SU-DHL-6 (cell line): ENCODE data around the gene OSGIN1.

Experiments
- H2AFZ ChIP-seq: fragments of 200-600 bp; sonication (generic); 2 replicates; pipeline ENCODE4 v1.6.1; 2014; ENCODE audit warnings: low read depth, mild to moderate bottlenecking, moderate library complexity, mixed read lengths, antibody characterized with exemption, low read length; ENCODE audit not compliant: severe bottlenecking
- H3F3A ChIP-seq: fragments of 200-600 bp; shearing (Covaris generic); 2 replicates; pipeline ENCODE4 v1.6.0; 2016; ENCODE audit warnings: antibody characterized with exemption, mild to moderate bottlenecking; ENCODE audit not compliant: insufficient read depth
- H3K27ac ChIP-seq: fragments of 200-600 bp; sonication (generic); 2 replicates; pipeline ENCODE4 v1.5.1; 2016; ENCODE audit warnings: low read depth, mild to moderate bottlenecking, low read length, moderate library complexity, mixed read lengths
- H3K27me3 ChIP-seq: fragments of 200-600 bp; sonication (generic), shearing (Covaris generic); 2 replicates; pipeline ENCODE4 v1.6.0; 2014; ENCODE audit warnings: mild to moderate bottlenecking, low read length
- H3K36me3 ChIP-seq: fragments of 200-600 bp; sonication (generic); 2 replicates; pipeline ENCODE4 v1.6.1; 2014; ENCODE audit warnings: mild to moderate bottlenecking, low read length, mixed read lengths
- H3K4me2 ChIP-seq: fragments of 300-600, 200-600 bp; shearing (Covaris generic), sonication (generic); 2 replicates; pipeline ENCODE4 v1.6.0; 2014; ENCODE audit warnings: low read length, low read depth, mild to moderate bottlenecking; ENCODE audit not compliant: poor library complexity, severe bottlenecking
- H3K4me3 ChIP-seq: fragments of 200-600 bp; sonication (generic); 2 replicates; pipeline ENCODE4 v1.5.1; 2014; ENCODE audit warnings: antibody characterized with exemption, low read length, mild to moderate bottlenecking, mixed read lengths; ENCODE audit not compliant: insufficient read depth, poor library complexity, severe bottlenecking
- H3K79me2 ChIP-seq: fragments of 200-600 bp; sonication (generic); 2 replicates; pipeline ENCODE4 v1.6.1; 2014; ENCODE audit warnings: mild to moderate bottlenecking, low read length, moderate library complexity; ENCODE audit not compliant: insufficient read depth
- H3K9ac ChIP-seq: fragments of 200-600 bp; sonication (generic); 2 replicates; pipeline ENCODE4 v1.7.0; 2014; ENCODE audit warnings: mild to moderate bottlenecking, low read length
- H3K9me2 ChIP-seq: fragments of 200-600 bp; sonication (generic); replicated peaks from 2 replicates; pipeline ENCODE4 v1.6.1; 2014; ENCODE audit warnings: low read length; ENCODE audit not compliant: insufficient read depth
- H3K9me3 ChIP-seq: fragments of 200-600 bp; sonication (generic); 2 replicates; pipeline ENCODE4 v1.6.1; 2014; ENCODE audit warnings: low read length, mixed read lengths; ENCODE audit not compliant: insufficient read depth
- H4K20me1 ChIP-seq: fragments of 200-600 bp; sonication (generic); 2 replicates; pipeline ENCODE4 v1.6.1; 2014; ENCODE audit warnings: low read depth, mild to moderate bottlenecking, antibody characterized with exemption, low read length, moderate library complexity, mixed read lengths
- EZH2phosphoT487 ChIP-seq: fragments of 200-600 bp; sonication (generic), shearing (Covaris generic); conservative IDR thresholded peaks from 2 replicates; pipeline ENCODE4 v1.6.1; 2018; ENCODE audit warnings: mild to moderate bottlenecking, antibody characterized with exemption, low read length, moderate library complexity, mixed read lengths
- TF ChIP-seq, protein P1 (sequence below): fragments of 200-600 bp; sonication (generic); IDR thresholded peaks from one replicate; pipeline ENCODE4 v1.5.1; 2017; ENCODE audit warnings: antibody characterized with exemption, mild to moderate bottlenecking, low read length, moderate library complexity; ENCODE audit not compliant: insufficient read depth, poor library complexity, severe bottlenecking

OSGIN1 gene

DNA sequence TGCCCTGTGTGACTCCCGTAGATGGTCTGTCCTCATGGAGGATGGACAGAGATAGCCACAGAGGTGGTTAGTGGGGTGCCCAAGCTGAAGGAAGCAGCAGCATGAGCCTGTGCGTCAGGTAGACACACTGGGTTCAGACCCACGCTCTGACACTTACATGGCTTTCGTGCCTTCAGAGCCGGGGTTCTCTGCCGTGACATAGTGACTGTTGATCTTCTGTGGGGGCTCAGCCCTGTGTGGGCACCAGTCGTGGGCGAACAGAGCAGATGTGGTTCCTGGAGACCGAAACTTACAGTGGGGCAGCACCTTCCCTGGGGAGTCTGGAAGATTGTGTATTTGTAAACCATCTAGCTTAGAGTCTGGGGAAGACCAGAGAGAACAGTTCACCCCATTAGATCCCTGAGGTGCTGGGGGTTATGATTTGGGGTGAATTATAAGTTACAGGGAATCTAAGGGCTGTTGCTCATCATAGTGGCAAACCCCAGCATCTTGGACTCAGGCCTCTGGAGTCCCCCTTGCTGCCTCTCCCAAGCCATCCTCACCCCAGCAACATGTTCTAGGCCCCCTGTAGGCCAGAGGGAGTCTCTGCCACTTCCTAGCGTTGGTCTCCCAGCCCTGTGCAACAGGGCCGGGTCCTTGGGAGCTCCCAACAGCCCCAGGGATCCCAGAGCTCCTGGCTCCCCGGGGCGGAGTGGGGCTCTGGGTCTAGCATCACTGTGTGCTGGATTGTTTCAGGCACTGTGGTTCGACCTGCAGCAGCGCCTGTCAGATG lies 43.6 kb downstream of the OSGIN1 start:
- Histone ChIP-seq H3K9ac (no peak overlapping the region), H3K27me3 (no peaks in the 10 kb centered on the region), H3K4me3 (no peak overlapping the region), H3K36me3 (no peaks in the 10 kb centered on the region), H3K4me2 (no peak overlapping the region), H3K9me3 (no peaks in the 10 kb centered on the region), H3F3A (no peaks in the 10 kb centered on the region), H3K79me2 (no peaks in the 10 kb centered on the region), H3K9me2 (no peaks in the 10 kb centered on the region), H3K27ac (no peak overlapping the region), H2AFZ (no peak overlapping the region), H4K20me1 (no peaks in the 10 kb centered on the region)
- TF ChIP-seq EZH2phosphoT487 = no peak
- TF ChIP-seq, protein P1, sequence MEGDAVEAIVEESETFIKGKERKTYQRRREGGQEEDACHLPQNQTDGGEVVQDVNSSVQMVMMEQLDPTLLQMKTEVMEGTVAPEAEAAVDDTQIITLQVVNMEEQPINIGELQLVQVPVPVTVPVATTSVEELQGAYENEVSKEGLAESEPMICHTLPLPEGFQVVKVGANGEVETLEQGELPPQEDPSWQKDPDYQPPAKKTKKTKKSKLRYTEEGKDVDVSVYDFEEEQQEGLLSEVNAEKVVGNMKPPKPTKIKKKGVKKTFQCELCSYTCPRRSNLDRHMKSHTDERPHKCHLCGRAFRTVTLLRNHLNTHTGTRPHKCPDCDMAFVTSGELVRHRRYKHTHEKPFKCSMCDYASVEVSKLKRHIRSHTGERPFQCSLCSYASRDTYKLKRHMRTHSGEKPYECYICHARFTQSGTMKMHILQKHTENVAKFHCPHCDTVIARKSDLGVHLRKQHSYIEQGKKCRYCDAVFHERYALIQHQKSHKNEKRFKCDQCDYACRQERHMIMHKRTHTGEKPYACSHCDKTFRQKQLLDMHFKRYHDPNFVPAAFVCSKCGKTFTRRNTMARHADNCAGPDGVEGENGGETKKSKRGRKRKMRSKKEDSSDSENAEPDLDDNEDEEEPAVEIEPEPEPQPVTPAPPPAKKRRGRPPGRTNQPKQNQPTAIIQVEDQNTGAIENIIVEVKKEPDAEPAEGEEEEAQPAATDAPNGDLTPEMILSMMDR = no peak

GRCh38 chr16:83998091-83998490 lies 45.1 kb downstream of the OSGIN1 start:
- Histone ChIP-seq H3K79me2 (no peaks in the 10 kb centered on the region), H3K27me3 (no peaks in the 10 kb centered on the region), H4K20me1 (no peaks in the 10 kb centered on the region), H3K9me2 (no peaks in the 10 kb centered on the region), H3K36me3 (no peaks in the 10 kb centered on the region), H2AFZ (no peak overlapping the region), H3K4me2 (no peak overlapping the region), H3K9me3 (no peaks in the 10 kb centered on the region), H3F3A (no peaks in the 10 kb centered on the region), H3K4me3 (no peak overlapping the region), H3K27ac (no peak overlapping the region), H3K9ac (no peak overlapping the region)
- TF ChIP-seq, protein P1 = no peak
- TF ChIP-seq EZH2phosphoT487 = no peak

- Histone ChIP-seq H3K4me3 (no peak overlapping the region), H3F3A (no peaks in the 10 kb centered on the region), H4K20me1 (no peaks in the 10 kb centered on the region), H3K27me3 (no peaks in the 10 kb centered on the region), H3K36me3 (no peaks in the 10 kb centered on the region), H3K9ac (no peak overlapping the region), H3K9me3 (no peaks in the 10 kb centered on the region), H3K9me2 (no peaks in the 10 kb centered on the region), H3K27ac (no peak overlapping the region), H3K4me2 (no peak overlapping the region), H2AFZ (no peak overlapping the region), H3K79me2 (no peaks in the 10 kb centered on the region)
- TF ChIP-seq, protein P1 = no peak
- TF ChIP-seq EZH2phosphoT487 = no peak
These were observed 48.1 kb downstream of the OSGIN1 start for GRCh38 chr16:84000989-84001642.
